ENCODE results near the gene RND1.
A peak's percentile ranks its signal among the peaks of the same experiment; 100 is the strongest.
"Not testable (repeated sequence)": the region's sequence is repeated elsewhere in the genome, so short reads cannot be mapped to it uniquely, and the experiment has no call there.

RND1 gene

GRCh38 chr12:48865281-48866051 lies at the start of gene RND1:
TSS of gene RND1 (minus strand) at chr12:48865870. CDS start at chr12:48865767, 103 bp downstream.
- DNase-seq = peak; percentile 71

- no peak for DNase-seq
These were observed 44.5 kb upstream of the RND1 start for GRCh38 chr12:48910196-48910595.

- DNase-seq = not testable (repeated sequence)
These were observed 44.0 kb upstream of the RND1 start for GRCh38 chr12:48909698-48910097.

- no peak for DNase-seq
These were observed 41.6 kb upstream of the RND1 start for GRCh38 chr12:48907245-48907644.

- DNase-seq = peak; percentile 44
These were observed 38.3 kb upstream of the RND1 start for GRCh38 chr12:48903982-48904411.

- no peak for DNase-seq
These were observed 37.8 kb upstream of the RND1 start for GRCh38 chr12:48903363-48903981.

GRCh38 chr12:48901278-48901677 lies 35.6 kb upstream of the RND1 start:
- no peak for DNase-seq

GRCh38 chr12:48899651-48900050 lies 34.0 kb upstream of the RND1 start:
- no peak for DNase-seq

- no peak for DNase-seq
These were observed 28.6 kb upstream of the RND1 start for GRCh38 chr12:48894271-48894670.

- DNase-seq = no peak
These were observed 25.2 kb upstream of the RND1 start for GRCh38 chr12:48890657-48891418.

GRCh38 chr12:48889679-48890078 lies 24.0 kb upstream of the RND1 start:
- no peak for DNase-seq

GRCh38 chr12:48883305-48884161 lies 17.9 kb upstream of the RND1 start:
- no peak for DNase-seq

- no peak for DNase-seq
These were observed 17.3 kb upstream of the RND1 start for GRCh38 chr12:48882972-48883304.

GRCh38 chr12:48882315-48882687 lies 16.6 kb upstream of the RND1 start:
- no peak for DNase-seq

- no peak for DNase-seq
These were observed 16.1 kb upstream of the RND1 start for GRCh38 chr12:48881686-48882314.

- DNase-seq = no peak
These were observed 15.0 kb upstream of the RND1 start for GRCh38 chr12:48880647-48881046.

- no peak for DNase-seq
These were observed 12.9 kb upstream of the RND1 start for GRCh38 chr12:48878548-48878947.

GRCh38 chr12:48875944-48876515 lies 10.4 kb upstream of the RND1 start:
- no peak for DNase-seq

- DNase-seq = not testable (repeated sequence)
These were observed 7.9 kb upstream of the RND1 start for GRCh38 chr12:48873534-48873933.

GRCh38 chr12:48873096-48873495 lies 7.4 kb upstream of the RND1 start:
- DNase-seq = no peak

GRCh38 chr12:48869191-48869590 lies 3.5 kb upstream of the RND1 start:
- no peak for DNase-seq

GRCh38 chr12:48868451-48868850 lies 2.8 kb upstream of the RND1 start:
- DNase-seq = no peak
